ENCODE results near the gene ABHD14A. TPM values are rescaled to one million over a fixed set of nuclear protein-coding genes. Genes with fewer than 3 reads are reported as not detected.

Gene ABHD14A
- total RNA-seq, 2 experiments from 2014 or later, result 11.5 to 16.7 TPM

- no peaks in the 10 kb centered on the region for H3K9me3 Mint-ChIP-seq
- peaks cover 21% of the 10 kb centered on the region for H3K36me3 Mint-ChIP-seq (ENCODE audit: low read depth)
- no peak overlapping the region for H3K4me3 Mint-ChIP-seq
- POLR2A ChIA-PET, result no interaction called here
- DNase-seq, result no peak
- CTCF ChIA-PET, result no interaction called here
- H3K4me1 Mint-ChIP-seq, result peaks cover 18% of the 10 kb centered on the region
- H3K27ac Mint-ChIP-seq, result no peak overlapping the region
- no peaks in the 10 kb centered on the region for H3K27me3 Mint-ChIP-seq
Measured at GRCh38 chr3:51934991-51935885, 39.6 kb upstream of the ABHD14A start.

- ChIA-PET CTCF (interaction anchor here (1.4 kb wide), 1 partner anchor 38 kb away, joined by 5 read pairs; the partner anchor contains the start of gene ABHD14B), POLR2A (no interaction called here)
- H3K27ac Mint-ChIP-seq, result no peak overlapping the region
- H3K27me3 Mint-ChIP-seq, result no peaks in the 10 kb centered on the region
- H3K36me3 Mint-ChIP-seq (ENCODE audit: low read depth), result peaks cover 23% of the 10 kb centered on the region
- DNase-seq, result no peak
- H3K4me1 Mint-ChIP-seq, result peaks cover 27% of the 10 kb centered on the region
- H3K9me3 Mint-ChIP-seq, result no peaks in the 10 kb centered on the region
- no peak overlapping the region for H3K4me3 Mint-ChIP-seq
Measured at GRCh38 chr3:51935886-51936755, 38.7 kb upstream of the ABHD14A start.

- ChIA-PET POLR2A (interaction anchor here (0.6 kb wide), 1 partner anchor 36 kb away, joined by 3 read pairs; no protein-coding TSS in a partner anchor), CTCF (interaction anchor here (1.3 to 1.4 kb wide), 2 partner anchors 27 to 37 kb away, joined by 4 to 5 read pairs; partner anchors contain the start of gene ABHD14B)
- Mint-ChIP-seq H3K4me3 (no peak overlapping the region), H3K9me3 (no peaks in the 10 kb centered on the region), H3K27ac (no peak overlapping the region), H3K4me1 (peaks cover 29% of the 10 kb centered on the region), H3K27me3 (no peaks in the 10 kb centered on the region), H3K36me3 (ENCODE audit: low read depth) (peaks cover 23% of the 10 kb centered on the region)
- no peak for DNase-seq
Measured at GRCh38 chr3:51937014-51937413, 37.9 kb upstream of the ABHD14A start.

GRCh38 chr3:51937611-51938450 is 37.0 kb upstream of the ABHD14A start:
- Mint-ChIP-seq H3K27me3 (no peaks in the 10 kb centered on the region), H3K36me3 (ENCODE audit: low read depth) (peaks cover 23% of the 10 kb centered on the region), H3K4me1 (peaks cover 35% of the 10 kb centered on the region), H3K27ac (no peak overlapping the region), H3K9me3 (no peaks in the 10 kb centered on the region), H3K4me3 (no peak overlapping the region)
- DNase-seq, result no peak
- POLR2A ChIA-PET, result interaction anchor here (0.6 kb wide), 1 partner anchor 35 kb away, joined by 3 read pairs; no protein-coding TSS in a partner anchor
- CTCF ChIA-PET, result interaction anchor here (1.3 kb wide), 1 partner anchor 26 kb away, joined by 4 read pairs; no protein-coding TSS in a partner anchor

- ChIA-PET CTCF (no interaction called here), POLR2A (no interaction called here)
- Mint-ChIP-seq H3K4me3 (no peak overlapping the region), H3K36me3 (ENCODE audit: low read depth) (peaks cover 23% of the 10 kb centered on the region), H3K27ac (no peak overlapping the region), H3K27me3 (no peaks in the 10 kb centered on the region), H3K9me3 (no peaks in the 10 kb centered on the region), H3K4me1 (peaks cover 42% of the 10 kb centered on the region)
- DNase-seq, result no peak
Measured at GRCh38 chr3:51938780-51939425, 36.0 kb upstream of the ABHD14A start.

- peak; percentile 5 for DNase-seq
- Mint-ChIP-seq H3K36me3 (ENCODE audit: low read depth) (peaks cover 17% of the 10 kb centered on the region), H3K4me3 (peak overlapping the region; percentile 92), H3K9me3 (no peaks in the 10 kb centered on the region), H3K27ac (peak overlapping the region; percentile 52), H3K27me3 (no peaks in the 10 kb centered on the region), H3K4me1 (peaks cover 45% of the 10 kb centered on the region)
- CTCF ChIA-PET, result interaction anchor here (0.6 to 3.4 kb wide), 28 partner anchors 8 to 254 kb away, joined by 3 to 46 read pairs (median 4); partner anchors contain the start of genes ABHD14A, ABHD14B, ACY1 and DUSP7
- POLR2A ChIA-PET, result no interaction called here
Measured at GRCh38 chr3:51940648-51941462, 34.0 kb upstream of the ABHD14A start.

- H3K36me3 Mint-ChIP-seq (ENCODE audit: low read depth), result peaks cover 17% of the 10 kb centered on the region
- H3K9me3 Mint-ChIP-seq, result no peaks in the 10 kb centered on the region
- ChIA-PET POLR2A (no interaction called here), CTCF (interaction anchor here (0.6 to 3.4 kb wide), 28 partner anchors 8 to 255 kb away, joined by 3 to 46 read pairs (median 4); partner anchors contain the start of genes ABHD14A, ABHD14B, ACY1 and DUSP7)
- peaks cover 45% of the 10 kb centered on the region for H3K4me1 Mint-ChIP-seq
- peak overlapping the region; percentile 92 for H3K4me3 Mint-ChIP-seq
- no peaks in the 10 kb centered on the region for H3K27me3 Mint-ChIP-seq
- H3K27ac Mint-ChIP-seq, result peak overlapping the region; percentile 79
- no peak for DNase-seq
Measured at GRCh38 chr3:51941463-51941797, 33.4 kb upstream of the ABHD14A start.

- no peaks in the 10 kb centered on the region for H3K9me3 Mint-ChIP-seq
Measured at GRCh38 chr3:51941798-51942602, 32.9 kb upstream of the ABHD14A start, which contains the start of the genes PARP3 and RRP9. Gene PARP3, plus strand, starts transcription at chr3:51942363. Its CDS starts 993 bp downstream, at chr3:51943356. Gene RRP9, minus strand, starts transcription at chr3:51941904. Its CDS starts 37 bp downstream, at chr3:51941867.

GRCh38 chr3:51942603-51943450 is 32.0 kb upstream of the ABHD14A start:
- Mint-ChIP-seq H3K27ac (peak overlapping the region; percentile 92), H3K27me3 (no peaks in the 10 kb centered on the region), H3K36me3 (ENCODE audit: low read depth) (peaks cover 8% of the 10 kb centered on the region), H3K4me1 (peaks cover 44% of the 10 kb centered on the region), H3K9me3 (no peaks in the 10 kb centered on the region), H3K4me3 (peak overlapping the region; percentile 92)
- DNase-seq, result peak; percentile 72
- POLR2A ChIA-PET, result interaction anchor here (1.0 kb wide), 1 partner anchor 53 kb away, joined by 3 read pairs; the partner anchor contains the start of gene RPL29
- CTCF ChIA-PET, result interaction anchor here (0.6 to 3.4 kb wide), 25 partner anchors 10 to 506 kb away, joined by 3 to 46 read pairs (median 4); partner anchors contain the start of genes ABHD14A, ABHD14B, DUSP7 and GPR62

More at GRCh38 chr3:51941798-51942602, 32.9 kb upstream of the ABHD14A start, which contains the start of the genes PARP3 and RRP9:
- Mint-ChIP-seq H3K36me3 (ENCODE audit: low read depth) (peaks cover 13% of the 10 kb centered on the region), H3K4me3 (peak within 1 kb of the TSS; percentile 92), H3K27ac (peak within 1 kb of the TSS; percentile 92), H3K27me3 (no peaks in the 10 kb centered on the region), H3K4me1 (peaks cover 45% of the 10 kb centered on the region)
- DNase-seq, result peak; percentile 100
- CTCF ChIA-PET, result interaction anchor here (0.6 to 3.4 kb wide), 41 partner anchors 9 to 506 kb away, joined by 3 to 46 read pairs (median 4); partner anchors contain the start of genes ABHD14A, ABHD14B, ACY1 and DUSP7
- POLR2A ChIA-PET, result interaction anchor here (1.0 kb wide), 1 partner anchor 54 kb away, joined by 3 read pairs; the partner anchor contains the start of gene RPL29

Measured in activated CD4-positive, alpha-beta T cell treated with anti-CD3 and anti-CD28 coated beads, Interleukin-2, amount 10 ng/mL, durations not matched to agents 7 days and 5 days (primary cell).